ENCODE measurements around the gene PIP4P1. TPM values are rescaled to one million over a fixed set of nuclear protein-coding genes. Genes with fewer than 3 reads are reported as not detected.

The PIP4P1 gene
- total and polyA plus RNA-seq, 2 of the 13 experiments (the other 11 are each of a cell fraction or from before 2014, with no cell fraction given): 33.4 to 47.0 TPM

DNA sequence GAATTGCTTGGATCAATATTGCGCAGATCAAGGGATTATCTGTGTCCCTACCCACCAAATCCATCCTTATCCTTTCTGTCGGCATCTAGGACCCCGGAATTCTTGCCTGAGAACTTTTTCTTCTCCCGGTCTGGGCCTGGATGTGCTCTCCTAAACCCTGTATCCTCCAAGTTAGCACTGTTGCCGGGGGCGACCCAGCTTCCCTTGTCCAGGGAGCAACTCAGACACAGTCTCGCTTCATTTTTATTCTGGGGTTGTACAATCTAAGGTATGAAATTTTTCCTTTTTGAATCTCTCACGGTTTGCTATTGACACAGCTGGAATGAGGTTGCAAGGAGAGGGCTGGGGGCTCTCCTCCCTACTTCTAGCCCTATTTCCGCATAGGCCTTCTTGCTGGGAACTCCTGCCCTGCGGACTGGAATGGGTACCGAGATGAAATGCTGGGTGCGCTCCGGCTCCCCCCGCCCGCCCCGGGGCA, 7.6 kb upstream of the PIP4P1 start (continued):
- TF ChIP-seq, protein P1, sequence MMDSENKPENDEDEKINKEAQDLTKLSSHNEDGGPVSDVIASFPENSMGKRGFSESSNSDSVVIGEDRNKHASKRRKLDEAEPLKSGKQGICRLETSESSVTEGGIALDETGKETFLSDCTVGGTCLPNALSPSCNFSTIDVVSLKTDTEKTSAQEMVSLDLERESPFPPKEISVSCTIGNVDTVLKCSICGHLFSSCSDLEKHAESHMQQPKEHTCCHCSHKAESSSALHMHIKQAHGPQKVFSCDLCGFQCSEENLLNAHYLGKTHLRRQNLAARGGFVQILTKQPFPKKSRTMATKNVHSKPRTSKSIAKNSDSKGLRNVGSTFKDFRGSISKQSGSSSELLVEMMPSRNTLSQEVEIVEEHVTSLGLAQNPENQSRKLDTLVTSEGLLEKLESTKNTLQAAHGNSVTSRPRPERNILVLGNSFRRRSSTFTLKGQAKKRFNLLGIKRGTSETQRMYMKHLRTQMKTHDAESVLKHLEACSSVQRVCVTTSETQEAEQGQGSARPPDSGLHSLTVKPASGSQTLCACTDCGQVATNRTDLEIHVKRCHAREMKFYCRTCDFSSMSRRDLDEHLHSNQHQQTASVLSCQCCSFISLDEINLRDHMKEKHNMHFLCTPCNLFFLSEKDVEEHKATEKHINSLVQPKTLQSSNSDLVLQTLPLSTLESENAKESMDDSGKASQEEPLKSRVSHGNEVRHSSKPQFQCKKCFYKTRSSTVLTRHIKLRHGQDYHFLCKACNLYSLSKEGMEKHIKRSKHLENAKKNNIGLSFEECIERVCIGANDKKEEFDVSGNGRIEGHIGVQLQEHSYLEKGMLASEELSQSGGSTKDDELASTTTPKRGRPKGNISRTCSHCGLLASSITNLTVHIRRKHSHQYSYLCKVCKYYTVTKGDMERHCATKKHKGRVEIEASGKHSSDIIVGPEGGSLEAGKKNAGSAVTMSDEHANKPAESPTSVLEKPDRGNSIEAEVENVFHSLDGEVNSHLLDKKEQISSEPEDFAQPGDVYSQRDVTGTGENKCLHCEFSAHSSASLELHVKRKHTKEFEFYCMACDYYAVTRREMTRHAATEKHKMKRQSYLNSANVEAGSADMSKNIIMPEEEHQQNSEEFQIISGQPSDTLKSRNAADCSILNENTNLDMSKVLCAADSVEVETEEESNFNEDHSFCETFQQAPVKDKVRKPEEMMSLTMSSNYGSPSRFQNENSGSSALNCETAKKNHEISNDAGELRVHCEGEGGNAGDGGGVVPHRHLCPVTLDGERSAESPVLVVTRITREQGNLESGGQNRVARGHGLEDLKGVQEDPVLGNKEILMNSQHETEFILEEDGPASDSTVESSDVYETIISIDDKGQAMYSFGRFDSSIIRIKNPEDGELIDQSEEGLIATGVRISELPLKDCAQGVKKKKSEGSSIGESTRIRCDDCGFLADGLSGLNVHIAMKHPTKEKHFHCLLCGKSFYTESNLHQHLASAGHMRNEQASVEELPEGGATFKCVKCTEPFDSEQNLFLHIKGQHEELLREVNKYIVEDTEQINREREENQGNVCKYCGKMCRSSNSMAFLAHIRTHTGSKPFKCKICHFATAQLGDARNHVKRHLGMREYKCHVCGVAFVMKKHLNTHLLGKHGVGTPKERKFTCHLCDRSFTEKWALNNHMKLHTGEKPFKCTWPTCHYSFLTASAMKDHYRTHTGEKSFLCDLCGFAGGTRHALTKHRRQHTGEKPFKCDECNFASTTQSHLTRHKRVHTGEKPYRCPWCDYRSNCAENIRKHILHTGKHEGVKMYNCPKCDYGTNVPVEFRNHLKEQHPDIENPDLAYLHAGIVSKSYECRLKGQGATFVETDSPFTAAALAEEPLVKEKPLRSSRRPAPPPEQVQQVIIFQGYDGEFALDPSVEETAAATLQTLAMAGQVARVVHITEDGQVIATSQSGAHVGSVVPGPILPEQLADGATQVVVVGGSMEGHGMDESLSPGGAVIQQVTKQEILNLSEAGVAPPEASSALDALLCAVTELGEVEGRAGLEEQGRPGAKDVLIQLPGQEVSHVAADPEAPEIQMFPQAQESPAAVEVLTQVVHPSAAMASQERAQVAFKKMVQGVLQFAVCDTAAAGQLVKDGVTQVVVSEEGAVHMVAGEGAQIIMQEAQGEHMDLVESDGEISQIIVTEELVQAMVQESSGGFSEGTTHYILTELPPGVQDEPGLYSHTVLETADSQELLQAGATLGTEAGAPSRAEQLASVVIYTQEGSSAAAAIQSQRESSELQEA (CRISPR knock-in tag; IDR thresholded peaks at IDR 0.05; ENCODE audit: not compliant biosample characterization): no peak
- no peak for TF ChIP-seq PREB (CRISPR knock-in tag; IDR thresholded peaks at IDR 0.05)
- TF ChIP-seq SRSF9 (IDR thresholded peaks at IDR 0.05; ENCODE audit: borderline replicate concordance, insufficient read depth, low read depth, low read length, poor library complexity, severe bottlenecking): no peak
- no peak for TF ChIP-seq ZEB1 (IDR thresholded peaks at IDR 0.05; ENCODE audit: insufficient replicate concordance, low read depth)
- TF ChIP-seq HES4 (CRISPR knock-in tag; IDR thresholded peaks at IDR 0.05; ENCODE audit: borderline replicate concordance): 0 out of 2 replicates have a peak, but pooled peaks have one; percentile 4
- no peak for TF ChIP-seq MATR3 (CRISPR knock-in tag; IDR thresholded peaks at IDR 0.05)
- no peak for TF ChIP-seq ZNF274 (CRISPR knock-in tag; IDR thresholded peaks at IDR 0.05)
- TF ChIP-seq ZNF558 (CRISPR knock-in tag; IDR thresholded peaks at IDR 0.05; ENCODE audit: borderline replicate concordance): no peak
- 0 out of 2 replicates have a peak, but pooled peaks have one; percentile 1 for TF ChIP-seq ZNF136 (CRISPR knock-in tag; IDR thresholded peaks at IDR 0.05; ENCODE audit: low read depth)
